H1 (cell line): Measurements from ENCODE around the gene ZFYVE21. TPM values are rescaled to one million over a fixed set of nuclear protein-coding genes. Genes with fewer than 3 reads are reported as not detected.

ENCODE experiments used
- CREB1 ChIP-seq: IDR thresholded peaks from 2 replicates; pipeline ENCODE4 v1.6.1; 2012; ENCODE audit warnings: inconsistent platforms
- polyA plus RNA-seq, 7 experiments: library from polyadenylated mRNA; depleted of rRNA in 3 of 7; stranded (reverse) in 5 of 7; unstranded in 2 of 7; fragments of >200 nt in 5 of 7; fragments of 200-250 nt in 2 of 7; gene quantifications; 1 replicate in 5 of 7; 2 replicates in 1 of 7; 4 replicates in 1 of 7; pipeline versions ENCODE4 v1.2.1 to v1.2.3, GENCODE V29; 2011 to 2013; ENCODE audit warnings: missing spikeins in 2 of 7, mixed read lengths in 2 of 7
- total RNA-seq: library from RNA; stranded (reverse); fragmentation: NEBNext Ultra II Directional; extraction: Animal tissue kit (Norgen Biotek cat#: 25700); gene quantifications from 2 replicates; pipeline ENCODE4 v1.2.1, GENCODE V29; 2021

Gene ZFYVE21
- total and polyA plus RNA-seq, 2 of the 8 experiments (the other 6 are each of a cell fraction or from before 2014, with no cell fraction given): 53.4 to 127 TPM

DNA sequence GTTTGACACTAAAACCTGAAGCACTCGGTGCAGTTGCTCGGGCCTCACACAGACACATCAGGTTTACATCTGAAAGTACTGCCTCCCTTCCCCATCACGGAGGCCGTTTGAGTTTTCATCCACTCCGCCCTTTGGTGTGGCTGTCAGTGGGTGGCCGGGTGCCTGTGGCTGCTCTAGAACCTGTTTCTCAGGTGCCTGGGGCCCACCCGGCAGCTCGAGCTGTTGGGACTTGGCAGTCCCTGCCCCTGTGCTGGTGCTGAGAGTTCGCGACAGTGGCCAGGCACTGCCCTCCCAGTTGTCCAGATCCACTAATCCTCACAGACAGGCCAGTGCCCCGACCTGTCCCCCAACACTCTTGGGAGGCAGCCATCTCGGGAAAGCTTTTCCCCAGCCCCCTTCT lies 22.7 kb upstream of the ZFYVE21 start (continued):
- TF ChIP-seq CREB1: no peak
